HG02678 (cell line): Measurements from ENCODE around the gene CLOCK.
A peak's percentile ranks its signal among the peaks of the same experiment; 100 is the strongest.
"Not testable (repeated sequence)": the region's sequence is repeated elsewhere in the genome, so short reads cannot be mapped to it uniquely, and the experiment has no call there.

ENCODE experiments used
- ATAC-seq: cut with Tn5 transposase; IDR thresholded peaks from one replicate; pipeline ENCODE4 v1.9.1; 2021; ENCODE audit warnings: mild to moderate bottlenecking, moderate library complexity; ENCODE audit not compliant: unreplicated experiment

CLOCK gene

GRCh38 chr4:55546756-55547465 lies at the start of gene CLOCK:
Gene CLOCK, minus strand, starts transcription at chr4:55546909. Its CDS starts 64,124 bp downstream, at chr4:55482785.
- ATAC-seq, result peak; percentile 75

GRCh38 chr4:55592014-55592413 lies 45.3 kb upstream of the CLOCK start, which contains the start of gene PDCL2:
Gene PDCL2, minus strand, starts transcription at chr4:55592245. Its CDS starts 136 bp downstream, at chr4:55592109.
- no peak for ATAC-seq

GRCh38 chr4:55588160-55588559 lies 41.5 kb upstream of the CLOCK start:
- ATAC-seq, result no peak

GRCh38 chr4:55582773-55583172 lies 36.1 kb upstream of the CLOCK start:
- ATAC-seq, result not testable (repeated sequence)

GRCh38 chr4:55578341-55579010 lies 31.8 kb upstream of the CLOCK start:
- ATAC-seq, result no peak

- ATAC-seq, result no peak
Measured at GRCh38 chr4:55575513-55575912, 28.8 kb upstream of the CLOCK start.

- no peak for ATAC-seq
Measured at GRCh38 chr4:55574252-55574651, 27.5 kb upstream of the CLOCK start.

GRCh38 chr4:55571806-55572205 lies 25.1 kb upstream of the CLOCK start:
- no peak for ATAC-seq

- ATAC-seq, result no peak
Measured at GRCh38 chr4:55568905-55569504, 22.3 kb upstream of the CLOCK start.

GRCh38 chr4:55561889-55562288 lies 15.2 kb upstream of the CLOCK start:
- ATAC-seq, result peak; percentile 100

GRCh38 chr4:55560096-55560495 lies 13.4 kb upstream of the CLOCK start:
- no peak for ATAC-seq

GRCh38 chr4:55554453-55555030 lies 7.8 kb upstream of the CLOCK start:
- ATAC-seq, result no peak

GRCh38 chr4:55553441-55554201 lies 6.9 kb upstream of the CLOCK start:
- no peak for ATAC-seq

GRCh38 chr4:55551964-55552363 lies 5.3 kb upstream of the CLOCK start:
- ATAC-seq, result not testable (repeated sequence)

GRCh38 chr4:55549888-55550287 lies 3.2 kb upstream of the CLOCK start:
- ATAC-seq, result no peak

- no peak for ATAC-seq
Measured at GRCh38 chr4:55547918-55548317, 1.2 kb upstream of the CLOCK start.

- no peak for ATAC-seq
Measured at GRCh38 chr4:55547466-55547770, 709 bp upstream of the CLOCK start.

- ATAC-seq, result peak; percentile 45
Measured at GRCh38 chr4:55546506-55546755, 278 bp downstream of the CLOCK start.

- peak; percentile 46 for ATAC-seq
Measured at GRCh38 chr4:55545641-55546505, 836 bp downstream of the CLOCK start.

- ATAC-seq, result no peak
Measured at GRCh38 chr4:55545151-55545550, 1.6 kb downstream of the CLOCK start.
